IPS DF 6.9 (cell line): ENCODE measurements around the gene JMJD4.
A peak's percentile ranks its signal among the peaks of the same experiment; 100 is the strongest.

Source experiments
- DNase-seq: peaks from one replicate; pipeline ENCODE4 v3.0.0-alpha.2; 2013; ENCODE audit warnings: low read depth, low spot score
- H3K27ac ChIP-seq: one replicate; pipeline ENCODE4 v1.5.1; 2013; ENCODE audit warnings: low read length, control low read depth
- H3K27me3 ChIP-seq: 2 replicates; pipeline ENCODE4 v1.6.1; 2013; ENCODE audit warnings: mild to moderate bottlenecking, low read length; ENCODE audit not compliant: control insufficient read depth, insufficient read depth
- H3K36me3 ChIP-seq: 2 replicates; pipeline ENCODE4 v1.6.1; 2013; ENCODE audit warnings: low read length; ENCODE audit not compliant: control insufficient read depth, insufficient read depth
- H3K4me1 ChIP-seq: 2 replicates; pipeline ENCODE4 v1.6.1; 2013; ENCODE audit warnings: low read length; ENCODE audit not compliant: control insufficient read depth, insufficient read depth
- H3K4me3 ChIP-seq: 2 replicates; pipeline ENCODE4 v1.5.1; 2013; ENCODE audit warnings: mild to moderate bottlenecking, low read length
- H3K9me3 ChIP-seq: 2 replicates; pipeline ENCODE4 v1.6.1; 2013; ENCODE audit warnings: low read length, inconsistent platforms; ENCODE audit not compliant: control insufficient read depth, insufficient read depth
- WGBS: extraction: QIAGEN DNeasy Blood & Tissue Kit; methylation state at CpG from one replicate; pipeline ENCODE4 v1.1.7; 2013; ENCODE audit warnings: mixed read lengths, missing lambda C conversion rate; ENCODE audit not compliant: insufficient read length, insufficient coverage; 5-methylcytosine and 5-hydroxymethylcytosine counted together

JMJD4 gene

GRCh38 chr1:227731696-227732585 is 3.2 kb downstream of the JMJD4 start:
- Histone ChIP-seq H3K9me3 (no peaks in the 10 kb centered on the region), H3K36me3 (peaks cover 19% of the 10 kb centered on the region), H3K27ac (no peak overlapping the region), H3K4me1 (peaks cover 16% of the 10 kb centered on the region), H3K4me3 (no peak overlapping the region), H3K27me3 (no peaks in the 10 kb centered on the region)
- no peak for DNase-seq
- no CpG with 5 or more reads among the region's 19 CpGs for WGBS

GRCh38 chr1:227731241-227731677 is 3.8 kb downstream of the JMJD4 start:
- Histone ChIP-seq H3K36me3 (peaks cover 19% of the 10 kb centered on the region), H3K4me1 (peaks cover 16% of the 10 kb centered on the region), H3K27me3 (no peaks in the 10 kb centered on the region), H3K9me3 (no peaks in the 10 kb centered on the region), H3K4me3 (no peak overlapping the region), H3K27ac (no peak overlapping the region)
- WGBS, result no CpG with 5 or more reads among the region's 11 CpGs
- DNase-seq, result no peak

GRCh38 chr1:227730630-227731151 is 4.4 kb downstream of the JMJD4 start:
- Histone ChIP-seq H3K4me1 (peaks cover 16% of the 10 kb centered on the region), H3K9me3 (no peaks in the 10 kb centered on the region), H3K27ac (no peak overlapping the region), H3K36me3 (peaks cover 19% of the 10 kb centered on the region), H3K27me3 (no peaks in the 10 kb centered on the region), H3K4me3 (no peak overlapping the region)
- WGBS, result no CpG with 5 or more reads among the region's 16 CpGs
- no peak for DNase-seq

GRCh38 chr1:227729881-227730629 is 5.0 kb downstream of the JMJD4 start:
- peak; percentile 50 for DNase-seq
- H3K4me3 ChIP-seq, result no peak overlapping the region
- H3K27me3 ChIP-seq, result no peaks in the 10 kb centered on the region
- WGBS, result no CpG with 5 or more reads among the region's 13 CpGs
- peaks cover 16% of the 10 kb centered on the region for H3K4me1 ChIP-seq
- peaks cover 19% of the 10 kb centered on the region for H3K36me3 ChIP-seq
- no peaks in the 10 kb centered on the region for H3K9me3 ChIP-seq
- no peak overlapping the region for H3K27ac ChIP-seq

GRCh38 chr1:227729144-227729880 is 5.8 kb downstream of the JMJD4 start:
- no peak for DNase-seq
- no peak overlapping the region for H3K27ac ChIP-seq
- H3K36me3 ChIP-seq, result peaks cover 19% of the 10 kb centered on the region
- H3K4me1 ChIP-seq, result peaks cover 16% of the 10 kb centered on the region
- no CpG with 5 or more reads among the region's 5 CpGs for WGBS
- H3K9me3 ChIP-seq, result no peaks in the 10 kb centered on the region
- peak overlapping the region; percentile 42; the same call in 1 of the 2 replicates for H3K4me3 ChIP-seq
- no peaks in the 10 kb centered on the region for H3K27me3 ChIP-seq

GRCh38 chr1:227728892-227729143 is 6.3 kb downstream of the JMJD4 start:
- no peak for DNase-seq
- no peaks in the 10 kb centered on the region for H3K9me3 ChIP-seq
- no peak overlapping the region for H3K27ac ChIP-seq
- WGBS, result no CpG with 5 or more reads among the region's 11 CpGs
- H3K36me3 ChIP-seq, result peaks cover 19% of the 10 kb centered on the region
- H3K27me3 ChIP-seq, result no peaks in the 10 kb centered on the region
- H3K4me1 ChIP-seq, result peaks cover 15% of the 10 kb centered on the region
- peak overlapping the region; percentile 42; the same call in 1 of the 2 replicates for H3K4me3 ChIP-seq

GRCh38 chr1:227728059-227728891 is 6.8 kb downstream of the JMJD4 start:
- H3K27ac ChIP-seq, result no peak overlapping the region
- no peak for DNase-seq
- WGBS, result no CpG with 5 or more reads among the region's 51 CpGs

GRCh38 chr1:227726924-227727599 is 8.0 kb downstream of the JMJD4 start:
- Histone ChIP-seq H3K9me3 (no peaks in the 10 kb centered on the region), H3K4me3 (no peak overlapping the region), H3K27me3 (no peaks in the 10 kb centered on the region), H3K36me3 (peaks cover 5% of the 10 kb centered on the region; the same call in 1 of the 2 replicates), H3K27ac (no peak overlapping the region), H3K4me1 (peaks cover 14% of the 10 kb centered on the region)
- WGBS, result no CpG with 5 or more reads among the region's 6 CpGs
- DNase-seq, result no peak

More at GRCh38 chr1:227728059-227728891, 6.8 kb downstream of the JMJD4 start:
- Histone ChIP-seq H3K4me3 (peak overlapping the region; percentile 52; the same call in 1 of the 2 replicates), H3K36me3 (peaks cover 16% of the 10 kb centered on the region), H3K9me3 (no peaks in the 10 kb centered on the region), H3K27me3 (no peaks in the 10 kb centered on the region), H3K4me1 (peaks cover 14% of the 10 kb centered on the region)

GRCh38 chr1:227726318-227726717 is 8.8 kb downstream of the JMJD4 start:
- WGBS, result no CpG with 5 or more reads among the region's 3 CpGs
- H3K9me3 ChIP-seq, result no peaks in the 10 kb centered on the region
- H3K4me3 ChIP-seq, result no peak overlapping the region
- no peak for DNase-seq
- no peaks in the 10 kb centered on the region; the same call in 1 of the 2 replicates for H3K36me3 ChIP-seq
- no peak overlapping the region for H3K27ac ChIP-seq
- H3K27me3 ChIP-seq, result no peaks in the 10 kb centered on the region
- H3K4me1 ChIP-seq, result peaks cover 14% of the 10 kb centered on the region
